ENCODE measurements around the gene MPRIP.

Gene MPRIP

GRCh38 chr17:17088086-17088485 is 45.8 kb downstream of the MPRIP start:
- DNase-seq (ENCODE audit: low spot score) = no peak

- DNase-seq (ENCODE audit: low spot score) = no peak
These were observed 46.6 kb downstream of the MPRIP start for GRCh38 chr17:17088541-17089525.

GRCh38 chr17:17089796-17090641 is 47.8 kb downstream of the MPRIP start:
- no peak for DNase-seq (ENCODE audit: low spot score)

- DNase-seq (ENCODE audit: low spot score) = no peak
These were observed 48.4 kb downstream of the MPRIP start for GRCh38 chr17:17090642-17091103.

GRCh38 chr17:17091276-17091675 is 49.0 kb downstream of the MPRIP start:
- DNase-seq (ENCODE audit: low spot score) = no peak

- DNase-seq (ENCODE audit: low spot score) = no peak
These were observed 49.8 kb downstream of the MPRIP start for GRCh38 chr17:17091856-17092756.

GRCh38 chr17:17093764-17094163 is 51.5 kb downstream of the MPRIP start:
- no peak for DNase-seq (ENCODE audit: low spot score)

- DNase-seq (ENCODE audit: low spot score) = no peak
These were observed 54.4 kb downstream of the MPRIP start for GRCh38 chr17:17096438-17097178.

- DNase-seq (ENCODE audit: low spot score) = no peak
These were observed 55.6 kb downstream of the MPRIP start for GRCh38 chr17:17097763-17098345.

GRCh38 chr17:17098551-17099179 is 56.4 kb downstream of the MPRIP start:
- no peak for DNase-seq (ENCODE audit: low spot score)

- no peak for DNase-seq (ENCODE audit: low spot score)
These were observed 59.9 kb downstream of the MPRIP start for GRCh38 chr17:17102176-17102575.

GRCh38 chr17:17103160-17103559 is 60.9 kb downstream of the MPRIP start:
- no peak for DNase-seq (ENCODE audit: low spot score)

- DNase-seq (ENCODE audit: low spot score) = no peak
These were observed 61.8 kb downstream of the MPRIP start for GRCh38 chr17:17104036-17104435.

- peak; percentile 69 for DNase-seq (ENCODE audit: low spot score)
These were observed 62.2 kb downstream of the MPRIP start for GRCh38 chr17:17104494-17104893.

GRCh38 chr17:17105976-17106375 is 63.7 kb downstream of the MPRIP start:
- no peak for DNase-seq (ENCODE audit: low spot score)

- DNase-seq (ENCODE audit: low spot score) = no peak
These were observed 64.5 kb downstream of the MPRIP start for GRCh38 chr17:17106756-17107155.

- no peak for DNase-seq (ENCODE audit: low spot score)
These were observed 65.0 kb downstream of the MPRIP start for GRCh38 chr17:17107281-17107680.

GRCh38 chr17:17107891-17108431 is 65.7 kb downstream of the MPRIP start:
- DNase-seq (ENCODE audit: low spot score) = no peak

GRCh38 chr17:17108451-17109049 is 66.3 kb downstream of the MPRIP start:
- peak; percentile 90 for DNase-seq (ENCODE audit: low spot score)
